SJSA1 (cell line): ENCODE measurements around the gene MSANTD1. TPM values are rescaled to one million over a fixed set of nuclear protein-coding genes. Genes with fewer than 3 reads are reported as not detected.
A peak's percentile ranks its signal among the peaks of the same experiment; 100 is the strongest.

ENCODE experiments used
- DNase-seq, 2 experiments: peaks; one replicate each; pipeline ENCODE4 v3.0.0-alpha.2; 2015 to 2020; ENCODE audit warnings: low spot score in 2 of 2, low read depth in 1 of 2
- H3K27ac ChIP-seq: fragments of 250-450 bp; sonication (Bioruptor Pico); 2 replicates; pipeline ENCODE4 v1.5.1; 2020; ENCODE audit warnings: mild to moderate bottlenecking, moderate library complexity
- H3K27me3 ChIP-seq: fragments of 250-450 bp; sonication (Bioruptor Pico); replicated peaks from 2 replicates; pipeline ENCODE4 v1.5.1; 2020; ENCODE audit warnings: mild to moderate bottlenecking, moderate library complexity
- H3K36me3 ChIP-seq: fragments of 250-450 bp; sonication (Bioruptor Pico); 2 replicates; pipeline ENCODE4 v1.5.1; 2020; ENCODE audit warnings: mild to moderate bottlenecking
- H3K4me1 ChIP-seq: fragments of 250-450 bp; sonication (Bioruptor Pico); replicated peaks from 2 replicates; pipeline ENCODE4 v1.6.1; 2021; ENCODE audit warnings: mild to moderate bottlenecking
- H3K4me3 ChIP-seq: fragments of 250-450 bp; sonication (Bioruptor Pico); 2 replicates; pipeline ENCODE4 v1.5.1; 2020; ENCODE audit warnings: mild to moderate bottlenecking
- H3K9me3 ChIP-seq: fragments of 250-450 bp; sonication (Bioruptor Pico); replicated peaks from 2 replicates; pipeline ENCODE4 v1.5.1; 2020; ENCODE audit warnings: mild to moderate bottlenecking
- total RNA-seq: library from RNA; depleted of rRNA; stranded (reverse); fragments of >200 nt; shearing (Covaris generic); gene quantifications from 2 replicates; pipeline ENCODE4 v1.2.3, GENCODE V29; 2014

MSANTD1 gene
- total RNA-seq, 1 experiment from 2014 or later: 0.21 TPM

GRCh38 chr4:3284734-3285557 is 36.0 kb downstream of the MSANTD1 start:
- peak in 1 of 2 experiments; percentile 3 for DNase-seq
- Histone ChIP-seq H3K27me3 (no peaks in the 10 kb centered on the region), H3K36me3 (no peaks in the 10 kb centered on the region), H3K4me3 (no peak overlapping the region), H3K9me3 (no peaks in the 10 kb centered on the region), H3K4me1 (no peaks in the 10 kb centered on the region), H3K27ac (no peak overlapping the region)

DNA sequence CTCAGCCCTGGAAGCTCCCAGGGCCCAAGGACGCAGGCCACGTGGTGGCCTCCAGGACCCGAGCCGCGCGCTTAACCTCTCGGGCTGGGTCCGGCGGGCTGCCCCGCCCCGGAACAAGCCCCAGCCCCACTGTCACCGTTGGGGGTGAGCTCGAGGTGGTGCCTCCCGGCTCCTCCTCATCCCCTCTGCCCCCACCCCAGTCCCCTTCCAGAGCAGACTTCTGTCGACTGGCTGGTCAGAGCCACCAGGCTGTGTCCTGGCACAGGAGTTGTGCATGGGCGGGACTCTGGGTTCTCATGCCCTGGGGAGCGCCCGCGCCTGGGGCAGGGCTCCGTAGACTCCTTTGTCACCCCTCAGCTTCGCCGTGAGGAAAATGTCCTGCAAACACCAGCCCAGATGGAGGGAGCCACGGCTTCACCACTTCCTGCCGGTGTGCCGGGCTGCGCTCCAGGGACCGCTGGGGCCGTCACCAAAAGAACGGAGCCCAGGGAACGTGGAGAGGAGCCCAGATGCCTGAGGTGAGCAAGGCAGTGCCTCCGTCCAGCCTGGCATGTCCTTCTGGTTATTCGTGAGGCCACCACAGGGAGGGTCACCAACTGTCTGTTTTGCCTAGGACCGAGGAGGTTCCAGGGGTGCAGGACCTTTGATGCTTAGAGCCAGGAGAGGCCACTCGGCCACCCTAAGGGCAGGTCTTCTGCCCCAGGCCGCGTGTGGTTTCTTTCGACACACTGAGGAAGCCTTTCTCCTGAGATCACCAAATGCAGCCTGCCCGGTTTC is 36.8 kb downstream of the MSANTD1 start:
- no peak overlapping the region for H3K4me3 ChIP-seq
- H3K9me3 ChIP-seq: no peaks in the 10 kb centered on the region
- no peaks in the 10 kb centered on the region for H3K4me1 ChIP-seq
- peak in 1 of 2 experiments; percentile 19 for DNase-seq
- no peak overlapping the region for H3K27ac ChIP-seq
- no peaks in the 10 kb centered on the region for H3K27me3 ChIP-seq
- no peaks in the 10 kb centered on the region for H3K36me3 ChIP-seq

GRCh38 chr4:3286335-3287175 is 37.6 kb downstream of the MSANTD1 start:
- no peaks in the 10 kb centered on the region for H3K36me3 ChIP-seq
- no peaks in the 10 kb centered on the region for H3K9me3 ChIP-seq
- peak in 1 of 2 experiments; percentile 11 for DNase-seq
- H3K27ac ChIP-seq: no peak overlapping the region
- no peak overlapping the region for H3K4me3 ChIP-seq
- no peaks in the 10 kb centered on the region for H3K27me3 ChIP-seq
- peaks cover 2% of the 10 kb centered on the region for H3K4me1 ChIP-seq

GRCh38 chr4:3287271-3287971 is 38.5 kb downstream of the MSANTD1 start:
- H3K27ac ChIP-seq: no peak overlapping the region
- DNase-seq: peak in 1 of 2 experiments; percentile 22
- no peaks in the 10 kb centered on the region for H3K9me3 ChIP-seq
- H3K4me3 ChIP-seq: no peak overlapping the region
- no peaks in the 10 kb centered on the region for H3K27me3 ChIP-seq
- H3K4me1 ChIP-seq: peaks cover 6% of the 10 kb centered on the region
- peaks cover 4% of the 10 kb centered on the region; the same call in 1 of the 2 replicates for H3K36me3 ChIP-seq

GRCh38 chr4:3287972-3288570 is 39.1 kb downstream of the MSANTD1 start:
- Histone ChIP-seq H3K36me3 (peaks cover 5% of the 10 kb centered on the region; the same call in 1 of the 2 replicates), H3K4me1 (peaks cover 6% of the 10 kb centered on the region), H3K27ac (no peak overlapping the region), H3K27me3 (no peaks in the 10 kb centered on the region), H3K4me3 (no peak overlapping the region), H3K9me3 (no peaks in the 10 kb centered on the region)
- peak in 1 of 2 experiments; percentile 25 for DNase-seq

GRCh38 chr4:3288571-3289094 is 39.7 kb downstream of the MSANTD1 start:
- Histone ChIP-seq H3K4me1 (peaks cover 6% of the 10 kb centered on the region), H3K27me3 (no peaks in the 10 kb centered on the region), H3K4me3 (no peak overlapping the region), H3K27ac (no peak overlapping the region), H3K36me3 (peaks cover 5% of the 10 kb centered on the region; the same call in 1 of the 2 replicates), H3K9me3 (no peaks in the 10 kb centered on the region)
- DNase-seq: peak in 1 of 2 experiments; percentile 24

DNA sequence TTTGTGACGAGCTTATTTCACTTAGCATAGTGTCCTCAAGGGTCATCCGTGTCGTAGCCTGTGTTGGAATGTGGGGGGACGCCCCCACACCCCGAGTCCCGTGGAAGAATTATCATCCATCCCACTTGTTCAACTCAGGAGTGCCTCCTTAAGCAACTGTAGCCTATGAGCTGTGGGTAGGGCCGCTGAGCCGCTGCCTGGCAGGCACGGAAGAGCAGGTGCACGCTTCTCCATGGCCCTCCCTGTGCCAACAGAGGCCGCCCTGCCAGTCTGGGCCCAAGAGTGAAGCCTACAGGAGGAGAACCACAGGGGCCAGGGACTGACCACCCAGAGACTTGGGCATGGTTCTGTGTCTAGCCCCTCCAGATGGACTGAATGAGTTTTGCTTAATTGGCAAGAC is 41.5 kb downstream of the MSANTD1 start:
- Histone ChIP-seq H3K4me3 (no peak overlapping the region), H3K27ac (no peak overlapping the region), H3K27me3 (no peaks in the 10 kb centered on the region), H3K9me3 (no peaks in the 10 kb centered on the region), H3K36me3 (peaks cover 5% of the 10 kb centered on the region; the same call in 1 of the 2 replicates), H3K4me1 (peaks cover 11% of the 10 kb centered on the region)
- DNase-seq: peak in 1 of 2 experiments; percentile 16

DNA sequence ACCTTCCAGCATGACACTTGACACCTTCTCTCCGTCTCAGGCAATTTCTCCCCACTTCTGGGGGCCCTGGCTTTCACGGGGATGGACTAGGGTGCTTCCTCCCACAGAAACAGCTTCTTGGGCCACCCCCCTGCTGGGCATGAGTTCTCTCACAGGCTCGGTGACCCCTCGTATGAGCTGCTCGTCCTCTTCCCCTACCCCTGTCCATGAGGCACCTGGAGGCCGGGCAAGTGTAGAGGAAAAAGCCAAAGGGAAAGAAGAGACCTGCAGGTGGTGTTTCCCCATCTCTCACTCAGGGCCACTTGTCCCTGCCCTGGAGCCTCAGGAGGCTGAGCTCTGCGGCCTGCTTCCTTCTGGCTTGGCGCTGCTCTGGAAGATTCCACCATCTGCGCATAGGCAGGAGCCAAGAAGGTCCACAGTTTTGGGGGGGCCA is 41.9 kb downstream of the MSANTD1 start:
- Histone ChIP-seq H3K4me3 (no peak overlapping the region), H3K9me3 (no peaks in the 10 kb centered on the region), H3K36me3 (peaks cover 5% of the 10 kb centered on the region; the same call in 1 of the 2 replicates), H3K4me1 (peaks cover 11% of the 10 kb centered on the region), H3K27ac (no peak overlapping the region), H3K27me3 (no peaks in the 10 kb centered on the region)
- DNase-seq: peak in 1 of 2 experiments; percentile 13

GRCh38 chr4:3291411-3291968 is 42.5 kb downstream of the MSANTD1 start:
- Histone ChIP-seq H3K4me1 (peaks cover 11% of the 10 kb centered on the region), H3K4me3 (peak overlapping the region; percentile 75), H3K9me3 (no peaks in the 10 kb centered on the region), H3K27ac (peak overlapping the region; percentile 51; the same call in 1 of the 2 replicates), H3K27me3 (no peaks in the 10 kb centered on the region), H3K36me3 (peaks cover 5% of the 10 kb centered on the region; the same call in 1 of the 2 replicates)
- no peak for DNase-seq

DNA sequence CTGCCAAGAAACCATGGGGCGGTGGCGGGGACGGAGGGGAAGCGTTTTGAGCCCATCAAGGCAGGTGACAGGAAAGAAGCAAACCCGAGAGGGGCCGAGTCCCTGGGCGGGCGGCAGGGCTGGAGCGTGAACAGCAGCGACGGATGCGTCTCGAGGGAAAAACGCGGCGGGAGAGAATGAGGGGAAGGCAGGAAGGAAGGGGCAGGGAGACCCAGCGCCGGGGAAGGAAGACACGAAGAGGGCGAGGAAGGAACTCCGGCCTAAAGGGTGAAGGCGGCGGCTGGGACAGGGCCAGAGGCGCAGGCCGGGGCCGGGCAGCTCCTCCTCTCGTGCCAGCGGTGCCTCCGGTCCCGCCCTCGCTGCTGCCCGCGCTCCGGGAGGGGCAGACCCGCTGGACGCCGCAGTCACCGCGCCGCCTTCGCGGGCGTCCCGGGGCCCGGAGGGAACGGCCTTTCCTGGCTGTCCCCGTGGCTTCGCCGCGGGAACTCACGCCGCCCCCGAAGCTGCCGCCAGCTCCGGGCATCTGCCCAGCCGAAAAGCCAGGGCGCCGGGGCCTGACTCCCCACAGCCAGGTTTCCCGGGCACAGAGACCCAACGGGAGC is 43.1 kb downstream of the MSANTD1 start:
- Histone ChIP-seq H3K27me3 (no peaks in the 10 kb centered on the region), H3K4me1 (peaks cover 11% of the 10 kb centered on the region), H3K27ac (peak overlapping the region; percentile 51), H3K36me3 (peaks cover 5% of the 10 kb centered on the region; the same call in 1 of the 2 replicates), H3K4me3 (peak overlapping the region; percentile 75), H3K9me3 (no peaks in the 10 kb centered on the region)
- peak; percentile 41 to 75 for DNase-seq

GRCh38 chr4:3292571-3293400 is 43.8 kb downstream of the MSANTD1 start, which contains the start of gene RGS12:
Gene RGS12 (plus strand): TSS chr4:3293021. CDS start chr4:3316171, 23,150 bp downstream.
- H3K9me3 ChIP-seq: no peaks in the 10 kb centered on the region
- peaks cover 5% of the 10 kb centered on the region; the same call in 1 of the 2 replicates for H3K36me3 ChIP-seq
- no peaks in the 10 kb centered on the region for H3K27me3 ChIP-seq
- peak within 1 kb of the TSS; percentile 75 for H3K4me3 ChIP-seq
- H3K27ac ChIP-seq: peak within 1 kb of the TSS; percentile 60
- DNase-seq: peak in 1 of 2 experiments; percentile 89
- H3K4me1 ChIP-seq: peaks cover 11% of the 10 kb centered on the region
